ENCODE measurements around the gene MAML2.

- TF ChIP-seq CTCF (IDR thresholded peaks at IDR 0.05; ENCODE audit: insufficient read depth, low read length) (no peak), REST (IDR thresholded peaks at IDR 0.05; ENCODE audit: insufficient replicate concordance, low read depth) (no peak), POLR2AphosphoS5 (IDR thresholded peaks at IDR 0.05; ENCODE audit: low read depth) (no peak)
Observed at GRCh38 chr11:96257036-96257435, 86.0 kb downstream of the MAML2 start.

All from HL-60 (cell line).